Liver (tissue), 9 donors: ENCODE data around the gene ARID5B. TPM values are rescaled to one million over a fixed set of nuclear protein-coding genes. Genes with fewer than 3 reads are reported as not detected.

Source experiments
- DNase-seq: peaks from one replicate; pipeline ENCODE4 v3.0.0-alpha.2; 2017; ENCODE audit warnings: low spot score
- H3K27ac ChIP-seq, 2 donors: one replicate each; pipeline ENCODE4 v1.7.0; 2013; ENCODE audit warnings: inconsistent platforms in 2 of 2, low read length in 2 of 2, control low read depth in 1 of 2, low read depth in 1 of 2, mild to moderate bottlenecking in 1 of 2
- H3K27me3 ChIP-seq, 4 donors: one replicate each; pipeline versions ENCODE4 v1.6.1 to v1.7.0; 2013; ENCODE audit warnings: low read length in 3 of 4, inconsistent platforms in 1 of 4, mild to moderate bottlenecking in 1 of 4, moderate library complexity in 1 of 4; ENCODE audit not compliant: control insufficient read depth in 4 of 4, insufficient read depth in 4 of 4
- H3K36me3 ChIP-seq, 4 donors: one replicate each; pipeline versions ENCODE4 v1.6.1 to v1.7.0; 2013; ENCODE audit warnings: low read length in 3 of 4, mild to moderate bottlenecking in 3 of 4, low read depth in 1 of 4, moderate library complexity in 1 of 4; ENCODE audit not compliant: control insufficient read depth in 4 of 4, insufficient read depth in 3 of 4
- H3K4me1 ChIP-seq, 4 donors: one replicate each; pipeline versions ENCODE4 v1.6.1 to v1.7.0; 2013; ENCODE audit warnings: low read length in 3 of 4, mild to moderate bottlenecking in 3 of 4, moderate library complexity in 1 of 4; ENCODE audit not compliant: control insufficient read depth in 4 of 4, insufficient read depth in 4 of 4
- H3K4me3 ChIP-seq, 3 donors: one replicate each; pipeline versions ENCODE4 v1.6.1 to v1.7.0; 2013; ENCODE audit warnings: low read length in 3 of 3, control low read depth in 1 of 3, low read depth in 1 of 3, mild to moderate bottlenecking in 1 of 3
- H3K9ac ChIP-seq, 2 donors: one replicate each; pipeline ENCODE4 v1.7.0; 2013; ENCODE audit warnings: low read length in 2 of 2, mild to moderate bottlenecking in 2 of 2, moderate library complexity in 2 of 2, control low read depth in 1 of 2, low read depth in 1 of 2
- H3K9me3 ChIP-seq, 4 donors: one replicate each; pipeline versions ENCODE4 v1.6.1 to v1.7.0; 2013; ENCODE audit warnings: low read length in 3 of 4; ENCODE audit not compliant: control insufficient read depth in 4 of 4
- CTCF ChIP-seq: fragments of 150-350 bp; IDR thresholded peaks from 2 replicates; pipeline ENCODE4 v1.5.1; 2017; ENCODE audit warnings: improper control_type of control experiment, low read depth, low read length; ENCODE audit not compliant: missing input control
- EGR1 ChIP-seq, 2 donors: IDR thresholded peaks; 2 replicates each; pipeline ENCODE4 v1.6.1; 2016 to 2018; ENCODE audit warnings: antibody characterized with exemption in 2 of 2, low read depth in 2 of 2
- FOXA1 ChIP-seq: IDR thresholded peaks from 2 replicates; pipeline ENCODE4 v1.6.1; 2016; ENCODE audit warnings: antibody characterized with exemption
- FOXA2 ChIP-seq: IDR thresholded peaks from 2 replicates; pipeline ENCODE4 v1.6.1; 2016; ENCODE audit warnings: antibody characterized with exemption
- GABPA ChIP-seq, 2 donors: IDR thresholded peaks in 1 of 2; conservative IDR thresholded peaks in 1 of 2; 2 replicates each; pipeline ENCODE4 v1.6.1; 2016; ENCODE audit warnings: antibody characterized with exemption in 2 of 2, mild to moderate bottlenecking in 1 of 2, moderate library complexity in 1 of 2
- HNF4A ChIP-seq, 2 donors: conservative IDR thresholded peaks; 2 replicates each; pipeline ENCODE4 v1.6.1; 2016; ENCODE audit warnings: antibody characterized with exemption in 2 of 2, mild to moderate bottlenecking in 2 of 2
- HNF4G ChIP-seq: IDR thresholded peaks from 2 replicates; pipeline ENCODE4 v1.6.1; 2016; ENCODE audit warnings: antibody characterized with exemption
- JUND ChIP-seq, 2 donors: IDR thresholded peaks; 2 replicates each; pipeline ENCODE4 v1.6.1; 2016; ENCODE audit warnings: antibody characterized with exemption in 2 of 2
- MAX ChIP-seq: IDR thresholded peaks from 2 replicates; pipeline ENCODE4 v1.6.1; 2016; ENCODE audit warnings: antibody characterized with exemption
- NR2F2 ChIP-seq: IDR thresholded peaks from 2 replicates; pipeline ENCODE4 v1.6.1; 2016; ENCODE audit warnings: antibody characterized with exemption
- RAD21 ChIP-seq, 2 donors: IDR thresholded peaks; 2 replicates each; pipeline ENCODE4 v1.6.1; 2016; ENCODE audit warnings: antibody characterized with exemption in 2 of 2, mild to moderate bottlenecking in 2 of 2
- RXRA ChIP-seq, 2 donors: IDR thresholded peaks; 2 replicates each; pipeline ENCODE4 v1.6.1; 2017 to 2018; ENCODE audit warnings: antibody characterized with exemption in 2 of 2, mild to moderate bottlenecking in 1 of 2
- SP1 ChIP-seq: IDR thresholded peaks from 2 replicates; pipeline ENCODE4 v1.6.1; 2018; ENCODE audit warnings: antibody characterized with exemption, mild to moderate bottlenecking
- TAF1 ChIP-seq: conservative IDR thresholded peaks from 2 replicates; pipeline ENCODE4 v1.6.1; 2016; ENCODE audit warnings: antibody characterized with exemption, mild to moderate bottlenecking
- YY1 ChIP-seq: IDR thresholded peaks from 2 replicates; pipeline ENCODE4 v1.6.1; 2016; ENCODE audit warnings: antibody characterized with exemption, mild to moderate bottlenecking
- ZBTB33 ChIP-seq: IDR thresholded peaks from 2 replicates; pipeline ENCODE4 v1.6.1; 2016; ENCODE audit warnings: antibody characterized with exemption
- WGBS: extraction: QIAGEN DNeasy Blood & Tissue Kit; methylation state at CpG from one replicate; pipeline ENCODE4 v1.1.7; 2013; 5-methylcytosine and 5-hydroxymethylcytosine counted together
- polyA plus RNA-seq, 2 donors: library from polyadenylated mRNA; stranded (reverse) in 1 of 2; unstranded in 1 of 2; fragments of 200-250 nt in 1 of 2; fragments of >200 nt in 1 of 2; fragmentation: Nextera tagmentation in 1 of 2; extraction: Ambion mirVana in 1 of 2; gene quantifications; one replicate each; pipeline versions ENCODE4 v1.2.1 to v1.2.3, GENCODE V29; 2013 to 2015
- total RNA-seq, 2 donors: library from RNA; depleted of rRNA; stranded (reverse); fragments of >200 nt; gene quantifications; one replicate each; pipeline ENCODE4 v1.2.3, GENCODE V29; 2014
- TF ChIP-seq, protein P1 (sequence below): IDR thresholded peaks from 2 replicates; pipeline ENCODE4 v1.6.1; 2016; ENCODE audit warnings: antibody characterized with exemption, mild to moderate bottlenecking
- TF ChIP-seq, protein P2 (sequence below): IDR thresholded peaks from 2 replicates; pipeline ENCODE4 v1.6.1; 2016; ENCODE audit warnings: antibody characterized with exemption
- donor health status: healthy.
- donor health status: healthy.
- donor health status: healthy.
- donor health status: healthy.
- donor health status: healthy.

The ARID5B gene
- total and polyA plus RNA-seq, 4 donors = 1.3 to 6.4 (median 5.2) TPM

DNA sequence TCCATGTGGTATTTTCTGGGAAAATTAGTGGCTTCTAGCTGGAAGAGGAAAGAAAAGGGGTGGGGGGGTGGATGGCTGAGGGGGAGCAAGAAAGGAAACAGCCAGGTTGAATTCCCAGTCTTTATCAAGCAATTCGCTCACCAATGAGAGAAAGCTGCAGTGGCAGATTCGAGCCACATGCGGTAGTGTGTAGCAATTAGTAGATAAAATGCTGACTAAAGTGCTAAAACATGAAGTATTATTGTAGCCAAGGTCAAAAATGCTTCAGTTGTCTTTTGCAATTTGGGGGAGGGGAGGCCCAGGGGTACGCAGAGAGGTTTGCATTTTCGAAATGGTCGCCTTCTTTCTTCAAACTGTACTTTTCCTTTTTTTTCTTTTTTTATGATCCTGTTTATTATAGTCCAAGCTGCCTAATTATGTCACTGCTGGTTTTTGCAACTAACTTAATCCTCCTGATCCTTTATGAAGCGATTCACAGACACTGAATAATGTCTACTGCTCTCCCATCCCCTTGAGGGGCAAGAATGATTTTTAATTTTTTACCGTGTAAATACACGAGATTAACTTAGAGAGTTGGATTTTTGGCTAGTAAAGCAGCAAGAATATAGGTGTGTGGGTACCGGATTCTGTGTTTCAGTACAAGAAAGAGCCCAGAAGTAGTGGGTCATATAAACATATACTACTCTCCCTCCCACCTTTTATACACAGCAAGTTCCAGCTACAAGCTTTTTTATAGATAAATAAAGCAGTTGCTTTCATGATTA is 3.6 kb upstream of the ARID5B start:
- Histone ChIP-seq H3K4me1 (peaks cover 0 to 23% (median 18%) of the 10 kb centered on the region in 4 donors), H3K27ac (peak overlapping the region; percentile 62 to 93), H3K27me3 (no peaks in the 10 kb centered on the region), H3K9ac (peak overlapping the region; percentile 65 to 88), H3K36me3 (no peaks in the 10 kb centered on the region), H3K9me3 (no peaks in the 10 kb centered on the region), H3K4me3 (peak overlapping the region; percentile 39 to 87 (median 42))
- 29% methylated on average over 10 of the region's 10 CpGs for WGBS
- DNase-seq = no peak
- no peak for TF ChIP-seq RXRA (IDR thresholded peaks at IDR 0.05)
- TF ChIP-seq, protein P1, sequence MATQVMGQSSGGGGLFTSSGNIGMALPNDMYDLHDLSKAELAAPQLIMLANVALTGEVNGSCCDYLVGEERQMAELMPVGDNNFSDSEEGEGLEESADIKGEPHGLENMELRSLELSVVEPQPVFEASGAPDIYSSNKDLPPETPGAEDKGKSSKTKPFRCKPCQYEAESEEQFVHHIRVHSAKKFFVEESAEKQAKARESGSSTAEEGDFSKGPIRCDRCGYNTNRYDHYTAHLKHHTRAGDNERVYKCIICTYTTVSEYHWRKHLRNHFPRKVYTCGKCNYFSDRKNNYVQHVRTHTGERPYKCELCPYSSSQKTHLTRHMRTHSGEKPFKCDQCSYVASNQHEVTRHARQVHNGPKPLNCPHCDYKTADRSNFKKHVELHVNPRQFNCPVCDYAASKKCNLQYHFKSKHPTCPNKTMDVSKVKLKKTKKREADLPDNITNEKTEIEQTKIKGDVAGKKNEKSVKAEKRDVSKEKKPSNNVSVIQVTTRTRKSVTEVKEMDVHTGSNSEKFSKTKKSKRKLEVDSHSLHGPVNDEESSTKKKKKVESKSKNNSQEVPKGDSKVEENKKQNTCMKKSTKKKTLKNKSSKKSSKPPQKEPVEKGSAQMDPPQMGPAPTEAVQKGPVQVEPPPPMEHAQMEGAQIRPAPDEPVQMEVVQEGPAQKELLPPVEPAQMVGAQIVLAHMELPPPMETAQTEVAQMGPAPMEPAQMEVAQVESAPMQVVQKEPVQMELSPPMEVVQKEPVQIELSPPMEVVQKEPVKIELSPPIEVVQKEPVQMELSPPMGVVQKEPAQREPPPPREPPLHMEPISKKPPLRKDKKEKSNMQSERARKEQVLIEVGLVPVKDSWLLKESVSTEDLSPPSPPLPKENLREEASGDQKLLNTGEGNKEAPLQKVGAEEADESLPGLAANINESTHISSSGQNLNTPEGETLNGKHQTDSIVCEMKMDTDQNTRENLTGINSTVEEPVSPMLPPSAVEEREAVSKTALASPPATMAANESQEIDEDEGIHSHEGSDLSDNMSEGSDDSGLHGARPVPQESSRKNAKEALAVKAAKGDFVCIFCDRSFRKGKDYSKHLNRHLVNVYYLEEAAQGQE = no peak
- no peak for TF ChIP-seq FOXA2
- no peak for TF ChIP-seq NR2F2
- TF ChIP-seq HNF4A (conservative IDR thresholded peaks at IDR 0.05) = peak in 1 of 2 donors; percentile 10
- peak; percentile 34 for TF ChIP-seq YY1
- peak; percentile 56 to 67 for TF ChIP-seq RAD21 (IDR thresholded peaks at IDR 0.05)
- peak; percentile 26 for TF ChIP-seq MAX
- peak; percentile 38 for TF ChIP-seq SP1
- TF ChIP-seq ZBTB33 = no peak
- no peak for TF ChIP-seq HNF4G
- no peak for TF ChIP-seq FOXA1
- TF ChIP-seq JUND (IDR thresholded peaks at IDR 0.05) = no peak
- no peak for TF ChIP-seq GABPA (IDR thresholded peaks at IDR 0.05 in 1 of 2, conservative IDR thresholded peaks at IDR 0.05 in 1 of 2)
- peak; percentile 12 for TF ChIP-seq TAF1
- TF ChIP-seq EGR1 (IDR thresholded peaks at IDR 0.05; ENCODE audit: low read depth in 2 of 2) = no peak
- peak; percentile 45 for TF ChIP-seq CTCF
- TF ChIP-seq, protein P2, sequence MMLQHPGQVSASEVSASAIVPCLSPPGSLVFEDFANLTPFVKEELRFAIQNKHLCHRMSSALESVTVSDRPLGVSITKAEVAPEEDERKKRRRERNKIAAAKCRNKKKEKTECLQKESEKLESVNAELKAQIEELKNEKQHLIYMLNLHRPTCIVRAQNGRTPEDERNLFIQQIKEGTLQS = no peak
